Midbrain (tissue), 1 donor: Measurements from ENCODE around the gene TSPAN8.
"Not testable (repeated sequence)": the region's sequence is repeated elsewhere in the genome, so short reads cannot be mapped to it uniquely, and the experiment has no call there.

Source experiments
- DNase-seq: peaks from one replicate; lab custom pipeline; 2025; lab: John Stamatoyannopoulos, UW

Gene TSPAN8

GRCh38 chr12:71157601-71158233 is at the start of gene TSPAN8:
Gene TSPAN8, minus strand, starts transcription at chr12:71157999. Its CDS starts 321 bp downstream, at chr12:71157678.
- no peak for DNase-seq

GRCh38 chr12:71201136-71201679 is 43.4 kb upstream of the TSPAN8 start:
- no peak for DNase-seq

DNA sequence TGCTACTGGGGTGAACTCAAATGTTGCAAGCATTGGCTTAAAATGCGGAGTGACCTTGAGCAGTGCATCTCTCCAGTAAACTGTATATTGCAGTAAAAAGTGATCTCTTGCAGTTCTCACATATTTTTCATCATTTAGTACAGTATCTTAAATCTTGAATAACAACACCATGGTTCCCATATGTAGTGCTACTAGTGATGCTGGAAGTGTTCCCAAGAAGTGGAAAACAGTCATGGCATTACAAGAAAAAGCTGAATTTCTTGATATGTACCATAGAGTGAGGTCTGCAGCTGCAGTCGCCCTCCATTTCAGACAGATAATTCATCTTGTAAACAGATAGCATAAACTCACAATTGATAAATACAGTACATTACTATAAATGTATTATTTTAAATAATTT is 42.9 kb upstream of the TSPAN8 start:
- DNase-seq: no peak

DNA sequence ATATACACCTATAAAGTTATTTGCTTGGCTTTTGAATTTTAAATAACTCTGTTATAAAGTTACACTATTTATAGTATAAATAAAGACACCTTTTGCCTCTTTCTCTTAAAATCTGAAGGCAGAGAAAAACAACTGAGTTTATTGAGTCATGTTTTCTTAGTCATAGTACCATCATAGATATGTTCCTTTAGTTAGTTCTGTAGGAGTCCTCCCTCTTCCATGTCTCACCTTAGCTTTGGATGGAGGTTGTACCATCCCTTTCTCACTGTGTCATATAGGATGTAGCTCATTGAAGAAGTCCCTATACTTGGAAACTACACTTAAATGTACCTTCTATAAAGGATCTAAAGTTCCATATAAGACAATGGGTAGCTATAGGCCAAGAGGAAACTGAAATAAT is 39.7 kb upstream of the TSPAN8 start:
- no peak for DNase-seq

DNA sequence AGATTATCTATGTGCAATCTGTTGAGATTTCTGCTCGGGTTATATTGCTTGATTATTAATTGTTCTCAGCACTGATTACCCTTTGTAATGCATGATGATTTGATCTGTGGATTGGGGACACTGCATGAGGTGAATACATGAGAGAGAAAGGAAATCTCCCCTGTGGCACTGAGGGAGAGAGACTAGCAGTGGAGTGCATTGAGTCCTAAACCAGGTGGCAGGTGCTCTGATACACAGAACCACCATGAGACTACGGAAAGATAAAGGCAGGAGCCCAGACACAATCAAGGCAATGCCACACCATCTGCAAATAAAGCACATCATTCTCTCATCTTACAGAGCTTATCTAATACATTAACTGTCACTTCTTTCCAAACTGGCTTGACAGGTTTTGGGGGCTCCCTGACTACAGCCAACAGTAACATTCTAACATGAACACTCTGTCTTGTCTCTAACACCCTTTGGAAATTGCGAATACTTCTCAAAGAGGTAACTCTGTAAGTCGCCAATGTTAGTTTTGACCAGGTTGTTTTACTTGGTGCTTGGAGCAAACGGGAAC is 37.6 kb upstream of the TSPAN8 start:
- no peak for DNase-seq

DNA sequence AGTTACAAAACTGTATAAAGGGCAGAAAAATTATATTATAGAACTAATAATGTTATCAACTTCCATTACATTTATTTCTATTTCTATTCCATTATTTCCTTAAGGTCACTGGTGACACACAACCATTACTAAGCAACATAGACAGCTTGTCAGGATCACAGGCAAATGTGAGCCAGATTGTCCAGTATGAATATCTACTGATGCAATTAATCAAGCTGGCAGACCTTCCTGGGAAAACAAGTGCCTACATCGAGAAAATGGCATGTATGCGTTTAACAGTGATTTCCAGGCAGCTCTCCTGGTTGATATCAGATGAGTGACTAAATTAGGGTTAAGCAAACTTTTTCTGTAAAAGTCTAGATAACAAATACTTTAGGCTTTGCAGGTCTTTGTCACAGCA is 36.9 kb upstream of the TSPAN8 start:
- no peak for DNase-seq

GRCh38 chr12:71193041-71193440 is 35.2 kb upstream of the TSPAN8 start:
- DNase-seq: no peak

DNA sequence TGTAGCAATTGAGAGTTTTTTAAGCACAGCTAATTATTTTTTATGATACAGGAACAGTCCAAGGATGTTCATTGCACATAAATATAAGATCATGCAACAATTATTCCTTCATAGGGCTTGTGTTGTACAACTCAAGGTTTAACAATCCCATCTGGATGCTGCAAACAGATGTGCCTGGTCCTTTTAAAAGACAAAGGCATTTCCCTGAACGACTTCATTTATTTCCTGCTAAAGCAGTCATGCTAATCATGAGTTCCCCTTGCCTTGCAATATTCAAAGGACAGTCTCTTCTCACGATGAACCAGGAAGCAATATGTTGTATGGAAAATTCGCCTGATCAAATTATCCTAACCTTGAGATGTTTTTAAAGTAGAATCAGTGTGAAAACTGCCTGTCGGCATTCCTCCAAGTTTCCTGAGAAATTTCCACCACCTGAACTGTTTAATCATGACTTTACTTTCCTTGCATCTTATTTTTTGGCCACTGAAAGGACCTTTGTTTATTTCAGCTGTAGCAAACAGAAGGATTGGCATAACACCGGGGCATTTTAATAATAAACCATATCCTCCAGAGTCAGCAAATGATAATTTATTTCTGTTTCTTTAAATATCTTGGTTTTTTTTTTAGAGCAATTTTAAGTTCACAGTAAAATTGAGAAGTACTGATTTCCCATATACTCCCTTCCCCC is 33.9 kb upstream of the TSPAN8 start:
- DNase-seq: no peak

GRCh38 chr12:71190822-71191221 is 33.0 kb upstream of the TSPAN8 start:
- DNase-seq: no peak

- DNase-seq: no peak
These were observed 29.6 kb upstream of the TSPAN8 start for GRCh38 chr12:71187379-71187778.

DNA sequence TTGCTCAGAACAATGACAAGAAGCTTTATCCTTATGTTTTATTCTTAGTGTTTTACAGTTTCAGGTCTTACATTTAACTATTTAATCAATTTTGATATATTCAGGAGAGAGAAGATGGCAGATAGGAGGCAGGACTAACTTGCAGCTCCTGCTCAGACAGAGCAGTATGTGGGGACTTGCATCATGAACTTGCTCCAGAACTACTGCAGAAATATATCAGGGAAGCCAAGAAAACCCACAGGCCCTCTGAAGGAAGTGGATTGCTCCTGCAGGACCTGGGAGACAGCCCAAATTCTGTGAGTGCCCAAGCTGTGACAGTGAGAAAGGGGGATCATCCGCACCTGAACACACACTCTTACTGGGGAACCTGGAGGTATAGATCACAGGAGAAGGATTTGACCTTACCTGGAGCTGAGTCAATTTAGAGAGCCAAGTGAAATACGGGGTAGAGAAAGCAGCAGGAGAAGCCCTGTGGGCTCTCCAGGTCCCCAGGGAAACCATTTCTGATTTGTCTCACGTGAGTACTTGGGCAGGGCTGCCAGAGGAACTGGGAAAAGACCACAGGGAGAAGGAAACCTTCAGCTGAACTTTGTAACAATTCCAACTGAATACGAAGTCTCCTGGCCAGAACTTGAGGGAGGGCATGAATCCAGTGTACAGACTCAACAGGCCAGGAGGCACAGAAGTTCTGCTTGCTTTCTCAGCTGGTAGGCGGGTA is 28.9 kb upstream of the TSPAN8 start:
- no peak for DNase-seq

DNA sequence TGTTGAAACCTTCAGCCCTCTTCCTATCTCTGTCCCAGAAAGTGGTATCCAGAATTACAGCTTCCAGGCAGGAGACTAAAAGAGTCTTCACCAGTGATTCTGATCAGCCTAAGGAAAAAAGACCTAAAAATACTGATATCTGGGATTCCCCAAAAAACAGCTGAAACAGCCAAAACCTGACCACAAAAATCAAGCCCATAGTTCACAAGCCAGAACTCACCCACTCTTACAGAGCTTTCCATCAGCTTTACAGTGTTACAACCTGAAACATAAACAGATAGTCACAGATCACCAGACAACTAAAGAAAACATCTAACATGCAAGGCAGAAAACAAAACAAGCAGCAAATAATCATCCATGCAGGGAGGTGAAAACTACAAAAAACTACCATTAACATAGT is 26.0 kb upstream of the TSPAN8 start:
- no peak for DNase-seq

GRCh38 chr12:71183018-71183417 is 25.2 kb upstream of the TSPAN8 start:
- no peak for DNase-seq

DNA sequence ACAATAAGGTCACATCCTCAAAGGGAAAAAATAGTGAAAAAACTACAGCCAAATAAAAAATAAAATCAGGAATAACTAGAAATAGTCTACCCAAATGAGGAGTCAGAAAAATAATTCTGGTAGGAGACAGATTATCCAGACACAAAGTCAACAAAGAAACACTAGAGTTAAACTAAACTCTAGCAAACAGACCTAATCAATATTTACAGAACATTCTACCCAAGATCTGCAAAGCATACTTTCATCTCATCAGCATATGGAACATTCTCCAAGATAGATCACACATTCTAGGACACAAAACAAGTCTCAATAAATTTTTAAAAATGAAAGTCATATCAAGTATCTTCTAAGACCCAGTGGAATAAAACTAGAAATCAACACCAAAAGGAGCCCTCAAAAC is 20.4 kb upstream of the TSPAN8 start:
- DNase-seq: no peak

- DNase-seq: no peak
These were observed 17.0 kb upstream of the TSPAN8 start for GRCh38 chr12:71174825-71175224.

DNA sequence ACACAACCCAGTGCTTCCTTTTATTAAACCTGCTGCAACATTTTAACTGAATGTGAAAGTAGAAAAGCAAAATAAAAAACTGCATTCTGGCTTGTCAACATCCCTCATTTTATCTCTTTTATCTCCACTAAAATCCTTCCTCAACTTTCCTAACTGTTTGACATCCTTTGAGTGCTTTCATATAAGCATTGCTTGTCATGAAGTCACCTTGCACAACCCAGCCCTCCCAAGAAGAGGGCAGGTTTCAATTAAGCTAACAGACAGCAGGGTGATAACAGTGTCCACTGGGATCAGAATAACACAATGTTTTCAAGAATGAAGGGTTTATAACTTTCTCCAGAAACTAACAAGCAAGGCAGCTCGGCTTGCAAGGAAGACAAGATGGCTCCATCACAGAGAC is 16.3 kb upstream of the TSPAN8 start:
- DNase-seq: no peak

DNA sequence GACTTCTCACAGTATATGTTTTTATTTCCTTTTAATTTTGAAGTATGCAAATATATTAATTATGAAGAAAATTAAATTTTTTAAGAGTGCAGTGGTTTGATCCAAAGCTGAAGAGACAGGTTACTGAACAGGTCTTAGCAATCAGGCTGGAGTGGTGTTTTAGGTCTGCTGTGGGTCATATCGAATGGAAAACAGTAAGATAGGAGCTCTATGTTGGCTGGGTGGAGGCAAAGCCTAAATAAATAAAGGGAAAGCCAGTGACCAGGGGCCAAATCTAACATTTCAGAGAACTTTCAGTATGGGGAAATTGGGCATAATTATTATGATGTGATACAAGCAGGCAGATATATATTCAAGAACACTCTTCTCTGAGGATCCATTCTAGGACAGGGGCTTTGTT is 12.7 kb upstream of the TSPAN8 start:
- DNase-seq: no peak

- no peak for DNase-seq
These were observed 11.5 kb upstream of the TSPAN8 start for GRCh38 chr12:71169286-71169685.

DNA sequence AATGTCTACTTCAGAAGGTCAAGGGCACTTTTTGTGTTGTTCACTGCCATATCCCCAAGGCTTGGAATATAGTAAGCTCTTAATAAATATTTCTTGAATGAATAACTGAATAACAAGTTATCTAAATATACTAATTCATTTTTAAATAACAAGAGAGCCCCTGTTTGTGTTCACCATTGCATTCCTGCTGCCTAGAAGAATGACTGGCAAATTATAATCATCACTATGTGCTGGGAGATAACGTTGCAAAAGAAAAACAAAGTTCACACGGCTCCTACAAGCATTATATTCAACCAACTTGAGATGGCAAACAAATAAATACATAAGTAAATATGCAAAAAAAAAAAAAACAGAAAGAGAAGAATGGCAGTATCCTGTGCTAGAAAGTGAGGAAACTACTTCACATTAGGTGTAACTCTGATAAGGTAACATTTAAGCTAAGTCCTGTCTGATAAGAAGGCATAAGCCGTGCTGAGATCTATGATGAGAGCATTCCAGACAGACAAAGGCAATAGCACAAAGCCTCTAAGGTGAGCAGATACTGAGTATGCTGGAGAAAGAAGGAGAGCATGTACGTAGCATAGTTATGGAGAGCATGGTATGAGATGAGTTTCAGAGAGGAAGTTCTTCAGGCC is 9.2 kb upstream of the TSPAN8 start:
- DNase-seq: no peak

- no peak for DNase-seq
These were observed 8.5 kb upstream of the TSPAN8 start for GRCh38 chr12:71166280-71166679.

- DNase-seq: not testable (repeated sequence)
These were observed 8.0 kb upstream of the TSPAN8 start for GRCh38 chr12:71165780-71166179.

GRCh38 chr12:71164568-71165197 is 6.9 kb upstream of the TSPAN8 start:
- no peak for DNase-seq
